NCI-H1694 (cell line): ENCODE results near the gene DBI.
"Not testable (repeated sequence)": the region's sequence is repeated elsewhere in the genome, so short reads cannot be mapped to it uniquely, and the experiment has no call there.

Experiments used
- DNase-seq: peaks from one replicate; lab custom pipeline; 2025; lab: John Stamatoyannopoulos, UW

DBI gene

DNA sequence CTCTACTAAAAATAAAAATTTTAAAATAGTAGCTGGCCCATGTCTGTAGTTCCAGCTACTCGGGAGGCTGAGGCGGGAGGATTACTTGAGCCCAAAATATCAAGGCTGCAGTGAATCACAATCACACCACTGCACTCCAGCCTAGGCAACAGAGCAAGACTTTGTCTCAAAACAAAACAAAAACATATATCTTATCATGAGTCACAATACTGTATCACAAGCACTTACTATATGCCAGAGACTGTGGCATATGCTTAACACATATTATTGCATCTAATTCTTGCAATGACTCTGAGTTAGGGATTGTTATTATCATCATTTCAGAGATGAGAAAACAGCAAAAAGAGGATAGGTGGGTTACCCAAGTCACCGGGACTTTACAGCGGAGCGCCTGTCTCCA is 35.3 kb downstream of the DBI start:
- no peak for DNase-seq

DNA sequence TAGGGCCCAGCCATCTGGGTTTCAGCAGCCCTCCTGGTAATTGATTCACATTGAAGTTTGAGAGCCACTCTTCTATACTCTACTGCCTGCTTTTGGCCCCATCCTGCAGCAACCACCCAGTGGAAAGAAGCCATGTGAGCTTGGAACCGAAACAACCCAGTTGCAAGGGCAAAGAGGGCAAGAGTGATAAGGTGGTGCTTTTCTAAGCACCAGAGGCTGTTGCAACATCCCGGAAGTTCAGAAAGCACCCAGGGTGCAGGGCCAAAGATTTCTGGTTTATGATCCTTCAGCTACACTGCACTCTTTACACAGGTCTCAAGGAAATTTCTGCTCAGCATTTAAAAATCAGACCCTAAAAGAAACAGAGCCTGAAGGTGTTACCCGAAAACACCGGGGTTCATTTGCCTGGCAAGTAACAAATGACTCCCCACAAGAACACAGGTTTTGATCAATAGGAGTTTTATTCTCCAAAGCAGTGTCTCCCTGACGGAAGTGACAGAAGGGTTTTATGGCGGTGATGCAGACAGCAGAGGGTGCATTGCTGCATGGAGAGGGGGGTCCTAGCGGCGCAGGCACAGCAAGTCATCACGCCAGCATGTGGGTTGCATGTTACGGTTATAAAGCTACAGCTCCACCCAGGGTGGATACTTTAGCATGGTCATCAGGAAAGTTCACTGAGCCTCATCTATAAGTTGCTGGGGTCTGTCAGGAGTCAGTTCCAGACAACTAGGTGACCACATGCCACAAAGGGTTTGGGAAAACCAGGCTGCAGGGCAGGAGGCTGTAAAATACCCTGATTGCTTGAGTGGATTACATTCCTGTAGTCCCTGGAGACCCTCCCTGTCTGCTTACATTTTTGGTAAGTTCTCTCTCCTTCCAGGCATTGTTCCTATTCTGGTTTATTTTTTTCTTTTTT is 36.1 kb downstream of the DBI start:
- DNase-seq = no peak

DNA sequence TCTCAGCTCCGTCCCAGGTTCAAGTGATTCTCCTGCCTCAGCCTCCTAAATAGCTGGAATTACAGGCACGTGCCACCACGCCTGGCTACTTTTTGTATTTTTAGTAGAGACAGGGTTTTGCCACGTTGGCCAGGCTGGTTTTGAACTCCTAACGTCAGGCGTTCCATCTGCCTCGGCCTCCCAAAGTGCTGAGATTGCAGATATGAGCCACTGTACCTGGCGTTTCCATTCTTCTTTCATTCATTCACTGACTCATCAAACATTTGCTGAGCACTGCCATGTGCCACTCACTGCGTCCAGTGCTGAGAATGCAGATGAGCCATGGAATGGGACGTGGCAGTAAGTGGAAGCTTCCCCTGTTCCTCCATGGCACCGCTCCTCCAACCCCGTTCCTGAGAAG is 36.8 kb downstream of the DBI start:
- DNase-seq = not testable (repeated sequence)

DNA sequence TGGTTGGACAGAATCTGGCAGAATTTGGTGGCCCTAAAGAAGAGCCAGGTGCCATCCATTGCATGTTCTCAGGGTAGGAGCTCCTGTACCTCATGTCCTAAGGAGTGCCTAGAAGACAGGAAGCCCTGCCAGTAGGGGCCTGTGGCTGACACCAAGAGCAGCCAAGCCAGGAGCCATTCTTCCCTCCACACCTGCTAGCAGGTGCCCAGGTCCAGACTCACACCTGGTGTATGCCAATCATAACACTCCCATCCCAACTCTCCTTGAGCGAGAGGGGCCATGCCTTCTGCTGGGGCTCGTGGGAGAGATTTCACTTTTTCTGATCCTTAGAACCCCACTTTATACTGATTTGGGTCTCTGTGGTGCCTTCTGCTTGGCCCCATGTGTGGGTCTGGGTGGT is 38.4 kb downstream of the DBI start:
- no peak for DNase-seq

DNA sequence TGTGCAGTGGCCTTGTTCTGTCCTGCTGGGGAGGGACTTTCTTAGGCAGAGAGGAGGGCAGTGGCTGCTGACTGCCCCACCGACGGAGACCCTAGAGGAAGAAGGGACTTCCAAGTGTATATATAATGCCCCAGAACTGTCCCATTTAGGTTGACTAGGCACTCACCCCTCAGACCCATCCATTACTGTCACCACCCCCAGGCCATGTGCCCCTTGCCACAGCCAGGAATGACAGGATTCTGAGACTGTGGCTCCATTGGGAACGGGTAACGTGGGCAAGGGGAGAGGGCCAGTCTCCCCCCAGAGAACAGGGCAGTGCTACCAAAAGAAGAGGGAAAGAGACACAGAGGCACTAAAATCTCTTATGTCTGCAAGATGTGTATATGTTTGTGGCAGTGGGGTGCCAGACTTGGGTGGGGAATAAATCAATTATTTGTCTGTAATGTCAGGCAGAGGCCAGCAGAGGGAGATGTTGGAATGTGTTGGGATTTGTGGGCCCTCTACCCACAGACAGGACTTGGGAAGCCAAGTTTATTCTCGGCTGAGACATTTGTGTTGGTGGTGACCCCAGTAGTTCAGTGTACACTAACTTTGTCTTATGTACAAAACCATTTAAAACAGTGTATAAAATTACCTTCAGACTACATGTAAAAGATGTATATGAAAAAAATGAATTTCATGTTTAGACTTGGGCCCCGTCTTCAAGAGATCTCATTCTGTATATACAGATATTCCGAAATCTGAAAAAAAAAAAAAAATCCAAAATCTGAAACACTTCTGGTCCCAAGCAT is 40.8 kb downstream of the DBI start:
- peak; percentile 62 for DNase-seq

DNA sequence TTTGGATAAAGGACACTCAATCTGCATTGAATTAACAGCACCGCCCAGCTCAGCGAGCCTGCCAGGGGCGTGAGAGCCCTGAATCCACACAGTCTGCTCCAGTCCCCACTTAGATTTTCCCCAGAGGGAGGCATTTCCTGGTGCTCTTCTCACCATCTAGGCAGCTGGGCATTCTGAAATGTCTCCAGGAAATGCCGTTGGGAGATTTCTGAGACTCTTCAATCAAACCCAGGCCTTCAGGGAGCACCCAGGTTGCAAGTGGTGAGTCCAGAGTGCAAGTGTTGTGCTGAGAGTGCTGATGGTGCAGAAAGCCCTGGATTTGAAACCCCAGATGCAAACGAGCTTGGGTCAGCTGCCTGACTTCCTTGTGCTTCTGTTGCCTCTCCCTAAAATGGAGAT is 41.4 kb downstream of the DBI start:
- DNase-seq = no peak

DNA sequence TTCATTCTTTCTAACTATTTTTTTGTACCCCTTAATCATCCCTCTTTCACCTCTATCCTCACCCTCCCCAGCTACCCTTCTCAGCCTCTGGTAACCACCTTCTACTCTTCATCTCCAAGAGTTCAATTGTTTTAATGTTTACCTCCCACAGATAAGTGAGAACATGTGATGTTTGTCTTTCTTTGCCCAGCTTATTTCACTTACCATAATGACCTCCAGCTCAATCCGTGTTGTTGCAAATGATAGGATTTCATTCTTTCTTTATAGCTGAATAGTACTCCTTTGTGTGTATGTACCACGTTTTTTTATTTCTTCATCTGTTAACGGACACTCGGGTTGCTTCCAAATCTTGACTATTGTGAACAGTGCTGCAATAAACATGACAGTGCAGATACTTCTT is 42.7 kb downstream of the DBI start:
- no peak for DNase-seq

DNA sequence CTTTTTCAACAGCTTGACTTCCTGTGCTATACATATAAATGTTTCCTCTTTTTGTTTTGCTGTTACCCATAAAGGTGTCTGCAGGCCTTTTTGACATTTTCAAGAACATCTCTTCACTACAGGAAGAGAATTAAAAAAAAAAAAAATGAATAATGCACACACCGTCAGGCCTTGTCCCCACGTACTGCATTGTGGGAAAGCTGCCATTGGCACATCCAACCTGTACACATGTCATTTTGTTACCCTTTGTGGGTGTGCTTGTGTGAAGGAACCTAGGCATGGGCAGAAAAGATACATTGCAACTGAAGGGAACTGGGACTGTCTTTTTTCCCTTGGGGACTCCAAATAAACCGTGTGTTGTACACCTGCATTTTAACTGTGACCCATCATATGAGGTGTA is 48.1 kb downstream of the DBI start:
- no peak for DNase-seq

DNA sequence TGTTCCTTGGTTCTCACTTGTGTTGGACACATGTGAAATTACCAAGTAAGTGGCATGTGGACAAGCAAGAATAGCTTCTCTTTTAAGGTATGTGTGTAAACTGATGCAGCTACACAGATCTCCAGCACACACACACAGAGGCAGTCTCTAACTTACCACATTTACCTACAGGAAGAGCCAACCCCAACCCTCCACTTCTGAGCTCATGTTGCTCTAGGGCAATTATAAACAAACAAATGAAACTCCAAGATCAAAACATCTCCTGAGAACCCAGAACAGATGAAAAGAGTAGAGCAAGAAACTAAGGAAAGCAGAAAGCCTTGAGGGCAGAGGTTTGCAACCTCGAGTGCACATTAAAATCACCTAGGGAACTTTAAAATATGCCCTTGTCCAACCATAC is 48.9 kb downstream of the DBI start:
- DNase-seq = no peak

DNA sequence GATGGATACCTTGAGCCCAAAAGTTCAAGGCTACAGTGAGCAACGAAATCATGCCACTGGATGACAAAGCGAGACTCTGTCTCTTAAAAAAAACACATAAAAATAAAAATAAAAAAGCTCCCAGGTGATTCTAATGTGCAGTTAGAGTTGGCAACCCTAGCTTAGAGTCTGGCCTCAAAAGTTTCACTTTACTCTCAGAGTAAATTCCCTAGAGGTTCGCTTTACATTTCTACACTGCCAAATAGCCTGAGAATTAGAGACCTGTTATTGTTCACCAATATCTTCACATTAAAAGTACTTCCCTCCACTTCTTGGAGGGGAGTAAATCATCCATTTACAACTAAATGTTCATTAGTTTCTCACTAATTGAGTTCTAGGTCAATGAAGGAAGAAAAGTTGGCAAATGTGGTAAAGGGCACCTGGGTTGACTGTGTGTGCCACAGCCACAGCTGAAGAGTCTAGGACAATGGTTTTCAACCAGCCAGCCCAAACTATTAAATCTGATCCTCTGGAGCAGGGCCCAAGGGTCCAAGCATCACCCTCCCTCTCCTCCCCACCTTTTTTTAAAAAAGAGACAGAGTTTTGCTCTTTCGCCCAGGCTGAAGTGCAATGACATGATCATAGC is 49.6 kb downstream of the DBI start:
- DNase-seq = no peak

DNA sequence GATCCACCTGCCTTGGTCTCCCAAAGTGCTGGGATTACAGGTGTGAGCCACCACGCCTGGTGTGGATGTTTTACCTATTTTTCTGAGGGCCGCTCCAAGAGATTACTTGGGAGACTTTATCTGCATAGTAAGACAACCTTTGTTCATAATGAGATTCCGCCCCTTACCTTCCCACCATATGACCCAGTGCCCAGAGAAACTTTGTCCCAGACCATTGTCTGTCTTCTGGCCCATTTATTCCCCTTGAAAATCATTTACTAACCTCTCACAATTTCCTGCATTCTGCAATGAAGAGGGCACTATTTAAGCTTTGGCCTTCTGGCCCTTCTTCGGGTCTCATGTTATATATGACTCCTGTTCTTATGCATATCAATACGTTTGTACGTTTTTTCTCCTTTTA is 51.1 kb downstream of the DBI start:
- no peak for DNase-seq

DNA sequence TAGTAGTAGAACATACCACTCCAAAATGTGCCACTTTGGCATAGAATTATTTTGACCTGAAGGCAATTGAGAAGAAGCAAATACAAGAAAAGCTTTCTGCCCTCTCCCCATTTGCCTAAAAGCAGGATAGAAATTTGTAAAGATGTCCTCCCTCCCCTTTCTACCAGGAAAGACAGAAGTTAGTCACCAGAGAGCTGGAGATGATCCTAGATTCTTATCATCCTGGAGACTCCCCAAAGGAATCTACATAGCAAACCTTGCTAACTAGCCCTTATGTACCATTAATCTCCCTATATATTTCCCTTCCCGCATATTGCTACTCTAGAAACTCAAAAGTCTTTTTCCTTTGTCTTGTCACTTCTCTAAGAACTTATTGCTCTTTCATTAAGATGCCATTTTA is 52.3 kb downstream of the DBI start:
- no peak for DNase-seq

DNA sequence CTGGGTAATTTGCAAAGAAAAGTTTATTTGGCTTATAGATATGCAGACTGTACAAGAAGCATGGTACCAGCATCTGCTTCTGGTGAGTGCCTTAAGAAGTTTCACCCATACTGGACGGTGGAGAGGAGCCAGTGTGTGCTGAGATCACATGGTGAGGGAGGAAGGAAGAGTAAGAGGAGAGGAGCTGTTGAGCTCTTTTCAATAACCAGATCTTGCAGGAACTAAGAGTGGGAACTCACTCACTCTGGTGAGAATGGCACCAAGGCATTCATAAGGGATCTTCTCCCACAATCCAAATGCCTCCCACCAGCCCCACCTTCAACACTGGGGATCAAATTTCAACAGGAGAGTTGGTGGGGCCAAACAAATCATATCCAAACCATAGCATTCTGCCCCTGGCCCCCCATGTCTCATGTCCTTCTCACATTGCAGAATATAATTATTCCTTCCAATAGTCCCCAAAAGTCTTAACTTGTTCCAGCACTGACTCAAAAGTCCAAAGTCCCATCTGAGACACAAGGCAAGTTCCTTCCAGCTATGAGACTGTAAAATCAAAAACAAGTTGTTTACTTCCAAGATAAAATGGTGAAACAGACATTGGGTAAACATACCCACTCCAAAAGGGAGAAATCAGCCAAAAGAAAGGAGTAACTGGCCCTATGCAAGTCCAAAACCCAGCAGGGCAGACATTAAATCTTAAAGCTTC is 53.2 kb downstream of the DBI start:
- no peak for DNase-seq

DNA sequence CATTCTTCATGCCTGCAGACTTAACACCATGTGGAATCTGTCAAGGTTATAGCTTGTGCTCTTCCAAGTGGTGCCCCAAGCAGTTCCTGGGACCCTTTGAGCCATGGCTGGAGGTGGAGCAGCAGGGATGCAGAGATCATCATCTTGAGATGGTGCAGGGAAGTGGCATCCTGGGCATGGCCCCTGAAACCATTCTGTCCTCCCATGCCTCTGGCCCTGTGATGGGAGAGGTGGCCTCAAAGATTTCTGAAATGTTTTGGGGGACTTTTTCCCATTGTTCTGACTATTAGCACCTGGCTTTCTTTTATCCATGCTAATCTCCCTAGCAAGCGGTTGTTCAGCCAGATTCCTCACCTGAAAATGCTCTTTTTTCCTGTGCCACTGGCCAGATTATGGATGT is 54.5 kb downstream of the DBI start:
- no peak for DNase-seq

DNA sequence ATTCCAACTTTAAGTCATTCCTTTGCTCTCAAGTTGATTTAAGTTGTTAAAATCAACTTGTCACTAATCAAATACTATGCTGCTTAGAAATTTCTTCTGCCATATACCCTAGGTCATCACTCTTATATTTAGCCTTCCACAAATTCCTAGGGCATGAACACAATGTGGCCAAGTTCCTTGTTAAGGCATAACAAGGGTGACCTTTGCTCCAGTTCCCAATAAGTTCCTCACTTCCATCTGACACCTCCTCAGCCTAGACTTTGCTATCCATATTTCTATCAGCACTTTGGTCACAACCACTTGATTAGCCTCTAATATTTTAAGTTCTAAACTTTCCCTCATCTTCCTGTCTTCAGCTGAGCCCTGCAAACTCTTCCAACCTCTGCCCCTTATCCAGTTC is 55.0 kb downstream of the DBI start:
- DNase-seq = no peak
